Kidney glomerular epithelial cell (primary cell): ENCODE results near the gene SH3BGRL2.
"Not testable (repeated sequence)": the region's sequence is repeated elsewhere in the genome, so short reads cannot be mapped to it uniquely, and the experiment has no call there.

Source experiments
- DNase-seq: peaks from one replicate; lab custom pipeline; 2025; lab: John Stamatoyannopoulos, UW

Gene SH3BGRL2

GRCh38 chr6:79745282-79745681 is 114.2 kb downstream of the SH3BGRL2 start:
- not testable (repeated sequence) for DNase-seq

DNA sequence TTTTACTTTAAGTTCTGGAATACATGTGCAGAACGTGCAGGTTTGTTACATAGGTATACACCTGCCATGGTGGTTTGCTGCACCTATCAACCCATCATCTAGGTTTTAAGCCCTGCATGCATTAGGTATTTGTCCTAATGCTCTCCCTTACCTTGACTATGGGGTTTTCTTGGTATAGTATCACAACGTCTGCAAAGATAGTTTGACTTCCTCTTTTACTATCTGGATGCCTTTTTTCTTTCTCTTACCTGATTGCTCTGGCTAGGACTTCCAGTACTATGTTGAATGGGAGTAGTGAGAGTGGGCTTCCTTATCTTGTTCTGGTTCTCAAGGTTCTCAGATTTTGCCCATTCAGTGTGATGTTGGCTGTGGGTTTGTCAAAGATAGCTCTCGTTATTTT is 115.2 kb downstream of the SH3BGRL2 start:
- not testable (repeated sequence) for DNase-seq

DNA sequence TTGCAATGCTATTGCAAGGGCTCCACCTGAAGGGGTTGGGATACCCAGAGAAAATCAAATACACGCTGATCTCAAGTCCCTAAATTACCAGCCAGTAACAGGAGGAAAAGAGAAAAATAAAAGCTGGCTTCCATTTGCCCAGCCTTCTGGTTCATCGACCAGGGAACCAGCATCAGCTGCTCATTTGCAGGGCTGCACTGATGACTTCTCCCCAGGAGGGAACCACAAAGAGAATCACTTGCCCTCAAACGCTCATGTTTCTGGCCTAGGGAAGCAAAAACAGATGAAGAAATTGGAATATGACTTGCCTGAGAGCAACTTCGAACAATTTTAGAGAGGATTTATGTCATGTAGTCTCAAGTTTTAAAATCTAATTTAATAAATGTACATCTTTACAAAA is 119.7 kb downstream of the SH3BGRL2 start:
- DNase-seq, result no peak
